Panc1 (cell line): ENCODE results near the gene TNPO1.

Experiments
- POLR2AphosphoS5 ChIP-seq: IDR thresholded peaks from 2 replicates; pipeline ENCODE4 v1.6.1; 2012; ENCODE audit warnings: mild to moderate bottlenecking, low read depth, low read length, moderate library complexity
- TCF7L2 ChIP-seq: IDR thresholded peaks from 2 replicates; pipeline ENCODE4 v1.6.1; 2011; ENCODE audit warnings: mild to moderate bottlenecking, low read depth, low read length, inconsistent platforms
- TF ChIP-seq, protein P1 (sequence below): fragments of 450-650 bp; IDR thresholded peaks from 2 replicates; pipeline ENCODE4 v1.5.1; 2017; ENCODE audit warnings: mild to moderate bottlenecking

DNA sequence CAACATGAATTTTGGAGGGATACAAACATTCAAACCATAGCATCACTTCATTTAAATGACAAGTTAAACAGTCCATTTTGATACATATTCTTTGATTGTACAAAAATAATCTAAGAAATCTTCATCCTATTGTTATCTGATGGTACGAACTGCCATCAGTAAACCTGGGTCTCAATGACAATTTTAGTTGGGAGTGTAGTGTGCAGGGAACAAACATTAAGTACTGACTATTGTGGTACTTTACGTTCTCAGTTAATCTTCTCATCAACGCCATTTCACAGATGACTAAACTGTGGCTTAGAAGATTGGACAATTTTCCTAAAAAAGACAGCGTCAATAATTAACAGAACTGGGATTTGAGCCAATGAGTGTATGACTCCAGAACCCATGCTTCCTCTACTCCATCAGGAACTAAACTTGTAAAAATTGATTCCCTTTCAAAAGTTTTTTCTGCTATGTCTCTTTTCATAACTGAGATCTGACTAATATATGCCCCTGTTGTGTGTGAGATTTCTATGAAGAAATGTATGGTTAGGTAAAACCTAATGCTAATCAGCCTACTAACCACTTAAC lies 21.1 kb downstream of the TNPO1 start:
- TF ChIP-seq POLR2AphosphoS5 (no peak), TCF7L2 (no peak)
- TF ChIP-seq, protein P1, sequence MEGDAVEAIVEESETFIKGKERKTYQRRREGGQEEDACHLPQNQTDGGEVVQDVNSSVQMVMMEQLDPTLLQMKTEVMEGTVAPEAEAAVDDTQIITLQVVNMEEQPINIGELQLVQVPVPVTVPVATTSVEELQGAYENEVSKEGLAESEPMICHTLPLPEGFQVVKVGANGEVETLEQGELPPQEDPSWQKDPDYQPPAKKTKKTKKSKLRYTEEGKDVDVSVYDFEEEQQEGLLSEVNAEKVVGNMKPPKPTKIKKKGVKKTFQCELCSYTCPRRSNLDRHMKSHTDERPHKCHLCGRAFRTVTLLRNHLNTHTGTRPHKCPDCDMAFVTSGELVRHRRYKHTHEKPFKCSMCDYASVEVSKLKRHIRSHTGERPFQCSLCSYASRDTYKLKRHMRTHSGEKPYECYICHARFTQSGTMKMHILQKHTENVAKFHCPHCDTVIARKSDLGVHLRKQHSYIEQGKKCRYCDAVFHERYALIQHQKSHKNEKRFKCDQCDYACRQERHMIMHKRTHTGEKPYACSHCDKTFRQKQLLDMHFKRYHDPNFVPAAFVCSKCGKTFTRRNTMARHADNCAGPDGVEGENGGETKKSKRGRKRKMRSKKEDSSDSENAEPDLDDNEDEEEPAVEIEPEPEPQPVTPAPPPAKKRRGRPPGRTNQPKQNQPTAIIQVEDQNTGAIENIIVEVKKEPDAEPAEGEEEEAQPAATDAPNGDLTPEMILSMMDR: no peak
